A549 (cell line): ENCODE results near the gene BPIFB1.

Source experiments
- CBX2 ChIP-seq: fragments of 200-600 bp; sonication (generic); IDR thresholded peaks from 2 replicates; pipeline ENCODE4 v1.6.1; 2016; ENCODE audit warnings: low read depth, mild to moderate bottlenecking, borderline replicate concordance
- POLR2A ChIP-seq: IDR thresholded peaks from 2 replicates; pipeline ENCODE4 v1.6.1; 2012; ENCODE audit warnings: mild to moderate bottlenecking, low read length
- RFX5 ChIP-seq: fragments of 450-650 bp; IDR thresholded peaks from 2 replicates; pipeline ENCODE4 v1.7.1; 2014; ENCODE audit warnings: antibody characterized with exemption, mild to moderate bottlenecking, moderate library complexity
- TF ChIP-seq, protein P1 (sequence below): fragments of >200 bp; sonication (Bioruptor Twin); formaldehyde crosslinking; IDR thresholded peaks from 3 replicates; pipeline ENCODE4 v1.5.1; 2016

DNA sequence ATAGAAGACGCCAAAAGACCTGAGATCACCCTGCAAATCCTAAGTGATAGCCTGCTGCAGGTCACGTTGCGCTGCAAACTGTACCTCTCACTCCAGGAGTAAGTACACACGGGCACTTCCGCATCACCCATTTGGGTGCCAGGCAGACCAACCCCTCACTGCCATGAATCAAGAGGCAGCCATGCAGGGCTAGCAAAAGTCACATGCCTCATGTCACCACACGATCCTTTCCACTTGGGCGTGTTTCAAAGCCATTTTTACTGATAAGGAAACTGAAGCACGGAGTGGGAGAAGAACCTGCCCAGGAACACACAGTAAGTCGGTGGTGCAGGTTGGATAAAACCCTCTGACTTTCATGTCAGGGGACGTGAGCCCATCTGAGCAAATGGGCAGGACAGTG, 37.0 kb downstream of the BPIFB1 start:
- TF ChIP-seq, protein P1, sequence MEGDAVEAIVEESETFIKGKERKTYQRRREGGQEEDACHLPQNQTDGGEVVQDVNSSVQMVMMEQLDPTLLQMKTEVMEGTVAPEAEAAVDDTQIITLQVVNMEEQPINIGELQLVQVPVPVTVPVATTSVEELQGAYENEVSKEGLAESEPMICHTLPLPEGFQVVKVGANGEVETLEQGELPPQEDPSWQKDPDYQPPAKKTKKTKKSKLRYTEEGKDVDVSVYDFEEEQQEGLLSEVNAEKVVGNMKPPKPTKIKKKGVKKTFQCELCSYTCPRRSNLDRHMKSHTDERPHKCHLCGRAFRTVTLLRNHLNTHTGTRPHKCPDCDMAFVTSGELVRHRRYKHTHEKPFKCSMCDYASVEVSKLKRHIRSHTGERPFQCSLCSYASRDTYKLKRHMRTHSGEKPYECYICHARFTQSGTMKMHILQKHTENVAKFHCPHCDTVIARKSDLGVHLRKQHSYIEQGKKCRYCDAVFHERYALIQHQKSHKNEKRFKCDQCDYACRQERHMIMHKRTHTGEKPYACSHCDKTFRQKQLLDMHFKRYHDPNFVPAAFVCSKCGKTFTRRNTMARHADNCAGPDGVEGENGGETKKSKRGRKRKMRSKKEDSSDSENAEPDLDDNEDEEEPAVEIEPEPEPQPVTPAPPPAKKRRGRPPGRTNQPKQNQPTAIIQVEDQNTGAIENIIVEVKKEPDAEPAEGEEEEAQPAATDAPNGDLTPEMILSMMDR = no peak
- no peak for TF ChIP-seq POLR2A
- TF ChIP-seq RFX5 = no peak
- no peak for TF ChIP-seq CBX2
